Omental fat pad (tissue), 4 donors: ENCODE measurements around the gene HSD17B7. TPM values are rescaled to one million over a fixed set of nuclear protein-coding genes. Genes with fewer than 3 reads are reported as not detected.
"Not testable (repeated sequence)": the region's sequence is repeated elsewhere in the genome, so short reads cannot be mapped to it uniquely, and the experiment has no call there.

Experiments
- ATAC-seq: fragments of 150-250 bp; one replicate; pipeline ENCODE4 v1.9.1; 2016; ENCODE audit warnings: mild to moderate bottlenecking, moderate library complexity; ENCODE audit not compliant: low FRiP score
- DNase-seq: peaks from one replicate; pipeline ENCODE4 v3.0.0-alpha.2; 2019; ENCODE audit warnings: low spot score
- CTCF ChIP-seq, 3 donors: fragments of 450-650 bp; IDR thresholded peaks; one replicate each; pipeline ENCODE4 v1.5.1; 2016 to 2017; ENCODE audit warnings: antibody characterized with exemption in 3 of 3, mild to moderate bottlenecking in 3 of 3, moderate library complexity in 2 of 3
- total RNA-seq, 4 donors: library from RNA; depleted of rRNA; stranded (reverse); fragments of >200 nt; gene quantifications; one replicate each; pipeline ENCODE4 v1.1.0, GENCODE V29; 2016

The HSD17B7 gene
- total RNA-seq, 4 donors from 2014 or later: 11.8 to 40.1 (median 20.5) TPM

- TF ChIP-seq CTCF (IDR thresholded peaks at IDR 0.05): no peak
- ATAC-seq: no peak
- DNase-seq: no peak
These were observed 34.0 kb upstream of the HSD17B7 start for GRCh38 chr1:162756523-162756922.

GRCh38 chr1:162757476-162757875, 33.0 kb upstream of the HSD17B7 start:
- TF ChIP-seq CTCF (IDR thresholded peaks at IDR 0.05): no peak
- ATAC-seq (peak; percentile 79), DNase-seq (no peak)

GRCh38 chr1:162765788-162766187, 24.7 kb upstream of the HSD17B7 start:
- DNase-seq: no peak
- ATAC-seq: no peak
- TF ChIP-seq CTCF (IDR thresholded peaks at IDR 0.05): no peak

GRCh38 chr1:162772571-162773154, 17.8 kb upstream of the HSD17B7 start:
- DNase-seq (no peak), ATAC-seq (no peak)
- no peak for TF ChIP-seq CTCF (IDR thresholded peaks at IDR 0.05)

- ATAC-seq (no peak), DNase-seq (no peak)
- no peak for TF ChIP-seq CTCF (IDR thresholded peaks at IDR 0.05)
These were observed 16.5 kb upstream of the HSD17B7 start for GRCh38 chr1:162774007-162774406.

- no peak for TF ChIP-seq CTCF (IDR thresholded peaks at IDR 0.05)
- ATAC-seq (no peak), DNase-seq (no peak)
These were observed 11.5 kb upstream of the HSD17B7 start for GRCh38 chr1:162779043-162779442.

GRCh38 chr1:162782671-162783070, 7.8 kb upstream of the HSD17B7 start:
- no peak for ATAC-seq
- no peak for DNase-seq

GRCh38 chr1:162784926-162785325, 5.6 kb upstream of the HSD17B7 start:
- ATAC-seq, DNase-seq: not testable (repeated sequence)

More at GRCh38 chr1:162782671-162783070, 7.8 kb upstream of the HSD17B7 start:
- TF ChIP-seq CTCF (IDR thresholded peaks at IDR 0.05): no peak

GRCh38 chr1:162788783-162789182, 1.7 kb upstream of the HSD17B7 start:
- DNase-seq, ATAC-seq: not testable (repeated sequence)

- not testable (repeated sequence) for DNase-seq
- peak; percentile 30 for ATAC-seq
These were observed 469 bp downstream of the HSD17B7 start for GRCh38 chr1:162790985-162791357.

GRCh38 chr1:162794284-162794683, 3.8 kb downstream of the HSD17B7 start:
- DNase-seq, ATAC-seq: not testable (repeated sequence)
